NCI-H2107 treated with DMSO at 0.1 percent for 48 hours (cell line): ENCODE measurements around the gene PRUNE2.
"Not testable (repeated sequence)": the region's sequence is repeated elsewhere in the genome, so short reads cannot be mapped to it uniquely, and the experiment has no call there.

Source experiments
- DNase-seq: peaks from one replicate; lab custom pipeline; 2025; ENCODE audit not compliant: unreplicated experiment; lab: John Stamatoyannopoulos, UW

PRUNE2 gene

GRCh38 chr9:76905791-76906646 lies at the start of gene PRUNE2:
Gene PRUNE2 (minus strand): TSS chr9:76906114. CDS start chr9:76905963, 151 bp downstream.
- peak; percentile 28 for DNase-seq

- not testable (repeated sequence) for DNase-seq
Measured at GRCh38 chr9:76955406-76955805, 49.5 kb upstream of the PRUNE2 start.

- DNase-seq, result no peak
Measured at GRCh38 chr9:76949865-76950264, 44.0 kb upstream of the PRUNE2 start.

- DNase-seq, result no peak
Measured at GRCh38 chr9:76944011-76944410, 38.1 kb upstream of the PRUNE2 start.

GRCh38 chr9:76943054-76943453 lies 37.1 kb upstream of the PRUNE2 start:
- DNase-seq, result no peak

DNA sequence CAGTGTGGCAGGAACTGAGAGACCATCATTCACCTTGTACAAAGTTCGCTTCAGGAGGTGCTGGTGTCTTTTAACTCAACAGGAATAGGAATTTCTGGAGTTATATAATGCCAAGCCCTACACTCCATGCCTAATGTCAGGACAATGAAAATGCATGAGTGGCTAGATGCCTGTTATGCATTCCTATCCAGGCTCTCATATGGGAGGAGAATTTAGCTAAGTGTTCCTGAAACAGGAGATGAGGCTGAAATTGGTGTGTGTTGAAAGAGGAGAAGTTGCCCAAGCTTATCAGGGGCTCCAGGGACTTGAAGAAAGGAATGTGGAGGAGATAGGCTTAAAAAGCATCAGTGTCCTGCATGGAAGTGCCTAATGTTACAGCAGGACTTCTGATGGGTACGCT lies 26.8 kb upstream of the PRUNE2 start:
- DNase-seq, result no peak

GRCh38 chr9:76932265-76932664 lies 26.4 kb upstream of the PRUNE2 start:
- DNase-seq, result no peak

GRCh38 chr9:76927540-76928240 lies 21.8 kb upstream of the PRUNE2 start:
- no peak for DNase-seq

DNA sequence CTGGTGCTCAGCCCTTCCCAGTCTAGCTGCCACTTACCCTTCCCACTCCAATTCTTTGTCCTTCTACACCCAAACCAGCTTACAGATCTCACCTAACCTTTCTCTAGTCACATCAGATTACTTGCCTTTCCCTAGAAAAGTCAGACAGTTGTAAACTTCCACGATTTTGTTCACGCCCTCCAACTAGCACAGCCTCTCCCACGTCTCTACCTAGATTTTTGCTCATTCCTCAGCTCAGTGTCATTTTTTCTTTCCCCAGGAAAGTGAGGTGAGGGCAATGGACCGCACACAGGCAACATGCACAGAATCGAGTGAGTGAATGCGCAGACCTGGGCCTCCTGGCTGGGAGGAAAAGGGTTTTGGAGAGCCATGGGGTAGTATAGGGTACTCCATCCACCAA lies 20.9 kb upstream of the PRUNE2 start:
- no peak for DNase-seq

DNA sequence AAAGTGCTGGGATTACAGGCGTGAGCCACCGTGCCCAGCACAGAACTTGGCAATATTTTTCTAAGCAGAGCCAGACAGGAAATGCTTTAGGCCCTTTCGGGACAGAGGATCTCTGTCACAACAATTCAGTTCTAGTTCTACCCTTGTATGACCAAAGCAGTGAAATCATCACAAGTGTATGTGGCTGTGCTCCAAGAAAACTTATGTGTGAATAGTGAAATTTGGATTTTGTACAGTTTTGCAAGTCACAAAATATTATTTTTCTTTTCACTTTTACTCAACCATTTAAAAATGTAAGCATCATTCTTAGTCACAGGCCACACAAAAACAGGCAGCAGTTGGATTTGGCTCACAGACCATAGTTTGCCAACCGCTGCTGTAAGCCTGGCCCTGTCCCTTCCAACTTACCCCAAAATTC lies 20.4 kb upstream of the PRUNE2 start:
- DNase-seq, result no peak

DNA sequence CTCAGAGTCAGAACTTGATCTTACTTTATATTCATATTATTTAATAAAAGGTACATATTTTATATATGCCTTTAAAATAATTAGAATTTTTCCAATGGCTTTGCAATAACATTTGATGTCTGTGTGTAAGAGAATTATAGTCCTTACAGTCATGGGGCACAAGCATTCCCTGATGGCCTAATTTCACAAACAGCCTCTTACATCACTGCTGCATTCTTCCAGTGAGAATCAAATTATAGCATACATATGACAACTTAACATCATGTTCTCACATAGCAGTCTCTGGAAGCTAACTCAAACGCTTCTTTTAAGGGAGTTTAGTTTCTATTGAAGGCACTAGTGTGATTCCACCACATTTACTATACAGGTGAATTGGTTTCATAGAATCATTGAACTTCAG lies 15.3 kb upstream of the PRUNE2 start:
- DNase-seq, result no peak

- no peak for DNase-seq
Measured at GRCh38 chr9:76917299-76917698, 11.4 kb upstream of the PRUNE2 start.

DNA sequence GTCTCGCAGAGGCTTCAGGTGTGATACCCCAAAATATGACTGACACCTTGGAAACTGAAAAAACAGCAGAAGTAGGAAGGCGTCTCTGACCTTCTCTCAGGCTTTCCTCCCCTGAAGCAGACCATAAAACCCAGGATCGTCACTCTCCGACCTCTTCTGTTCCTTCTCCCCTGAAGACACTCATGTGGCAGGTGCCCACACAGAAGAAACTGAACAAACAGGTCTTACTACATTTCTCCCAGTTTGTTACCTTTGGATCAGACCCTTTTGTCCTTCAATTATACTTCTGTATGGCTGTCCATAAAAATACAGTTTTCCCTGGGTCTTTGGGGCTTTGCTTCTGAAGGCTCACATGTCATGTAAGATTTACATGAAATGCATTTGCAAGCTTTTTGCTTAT lies 10.3 kb upstream of the PRUNE2 start:
- DNase-seq, result no peak

DNA sequence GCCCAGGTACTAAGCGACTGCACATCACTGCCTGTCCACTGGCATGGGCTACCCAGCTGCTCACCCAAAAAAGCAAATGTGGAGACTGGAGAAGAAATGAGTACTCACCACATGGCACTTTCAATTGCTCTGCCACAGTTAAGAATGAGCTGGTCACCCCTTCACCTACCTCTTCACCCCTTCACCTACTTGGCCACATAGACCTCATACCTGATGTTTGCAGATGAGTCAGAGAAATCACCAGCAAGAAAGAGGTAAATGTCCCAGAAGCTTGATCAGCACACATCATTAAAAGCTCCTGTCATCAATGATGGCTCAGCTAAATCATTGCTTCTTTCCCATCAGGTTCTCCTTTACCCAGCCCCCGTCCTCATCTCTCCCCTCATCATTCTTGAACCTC lies 7.6 kb upstream of the PRUNE2 start:
- DNase-seq, result no peak

DNA sequence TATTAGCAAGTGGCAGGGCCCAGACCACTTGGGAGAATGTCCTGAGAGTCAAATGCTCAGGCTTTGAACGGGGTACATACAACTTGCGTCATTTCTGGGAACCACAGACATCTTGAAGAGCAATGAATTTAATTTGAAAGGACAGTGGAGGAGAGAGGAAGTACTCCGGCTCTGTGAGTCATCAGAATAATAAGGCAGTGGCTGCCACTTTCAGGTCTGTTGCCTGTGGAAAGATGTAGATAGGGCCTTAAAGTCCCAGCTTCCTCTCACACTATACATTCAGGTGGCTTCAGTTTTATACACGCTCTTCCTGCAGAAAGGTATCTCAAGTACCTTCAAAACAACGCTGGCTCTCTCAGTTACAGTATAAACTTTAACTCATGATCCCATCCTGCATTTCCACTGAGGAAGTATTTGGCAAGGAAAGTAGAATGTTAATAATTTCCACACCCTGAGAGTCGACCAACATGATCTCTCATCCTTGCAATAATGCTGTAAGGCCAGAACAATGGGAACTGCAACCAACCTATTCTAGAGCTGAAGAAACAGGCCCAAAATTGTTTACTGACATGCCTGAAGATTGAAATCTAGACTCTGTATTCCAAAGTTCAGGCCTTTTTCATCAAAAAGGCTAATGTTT lies 6.8 kb upstream of the PRUNE2 start:
- DNase-seq, result no peak

DNA sequence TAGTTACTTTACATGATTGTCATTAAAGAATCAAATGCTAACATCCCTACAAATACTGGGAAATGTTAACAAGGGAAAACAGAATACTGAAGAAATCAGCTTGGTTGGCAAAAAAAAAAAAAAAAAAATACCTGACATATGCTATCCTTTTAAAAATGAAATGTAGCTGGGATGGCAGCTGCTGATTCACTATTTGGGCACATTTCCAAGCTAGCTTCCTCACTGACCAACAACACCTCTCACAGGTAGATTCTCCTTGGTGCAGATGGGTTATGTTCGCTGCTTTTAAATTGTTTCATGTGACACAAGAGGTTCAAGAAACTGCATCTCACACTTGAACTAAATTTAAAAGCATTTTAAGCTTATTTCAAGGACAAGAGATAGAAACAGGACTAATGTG lies 6.1 kb upstream of the PRUNE2 start:
- peak; percentile 14 for DNase-seq

DNA sequence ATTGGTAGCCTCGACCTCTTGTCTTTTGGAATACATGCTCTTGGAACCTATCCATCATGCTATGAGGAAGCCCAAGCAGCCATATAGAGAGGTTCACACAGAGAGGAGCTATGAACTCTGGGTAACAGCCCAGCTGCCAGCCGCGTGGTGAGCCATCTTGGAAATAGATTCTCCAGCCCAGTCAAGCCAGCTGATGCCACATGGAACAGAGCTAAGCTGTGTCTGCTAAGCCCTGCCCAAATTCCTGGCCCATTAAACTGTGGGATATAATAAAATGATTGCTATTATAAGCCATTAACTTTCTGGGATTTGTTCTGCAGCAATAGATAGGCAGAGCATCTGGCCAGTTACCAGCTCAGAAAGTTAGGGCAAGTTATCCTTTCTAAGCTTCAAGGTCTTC lies 4.9 kb upstream of the PRUNE2 start:
- DNase-seq, result no peak

DNA sequence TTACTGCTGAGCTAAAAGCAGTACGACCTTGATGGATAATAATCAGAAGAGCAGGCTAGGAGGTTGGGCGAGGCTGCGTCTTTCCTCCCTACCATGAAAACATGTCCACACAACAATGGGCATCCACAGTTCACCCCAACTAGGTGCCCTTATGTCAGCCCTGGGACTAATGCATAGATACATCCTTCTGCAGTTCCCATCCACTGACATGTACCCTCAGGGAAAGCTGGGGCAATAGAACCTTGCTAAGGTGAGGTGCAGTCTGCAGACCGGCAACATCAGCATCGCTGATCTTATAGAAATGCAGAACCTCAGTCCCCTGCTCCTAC lies 697 bp upstream of the PRUNE2 start:
- DNase-seq, result no peak

DNA sequence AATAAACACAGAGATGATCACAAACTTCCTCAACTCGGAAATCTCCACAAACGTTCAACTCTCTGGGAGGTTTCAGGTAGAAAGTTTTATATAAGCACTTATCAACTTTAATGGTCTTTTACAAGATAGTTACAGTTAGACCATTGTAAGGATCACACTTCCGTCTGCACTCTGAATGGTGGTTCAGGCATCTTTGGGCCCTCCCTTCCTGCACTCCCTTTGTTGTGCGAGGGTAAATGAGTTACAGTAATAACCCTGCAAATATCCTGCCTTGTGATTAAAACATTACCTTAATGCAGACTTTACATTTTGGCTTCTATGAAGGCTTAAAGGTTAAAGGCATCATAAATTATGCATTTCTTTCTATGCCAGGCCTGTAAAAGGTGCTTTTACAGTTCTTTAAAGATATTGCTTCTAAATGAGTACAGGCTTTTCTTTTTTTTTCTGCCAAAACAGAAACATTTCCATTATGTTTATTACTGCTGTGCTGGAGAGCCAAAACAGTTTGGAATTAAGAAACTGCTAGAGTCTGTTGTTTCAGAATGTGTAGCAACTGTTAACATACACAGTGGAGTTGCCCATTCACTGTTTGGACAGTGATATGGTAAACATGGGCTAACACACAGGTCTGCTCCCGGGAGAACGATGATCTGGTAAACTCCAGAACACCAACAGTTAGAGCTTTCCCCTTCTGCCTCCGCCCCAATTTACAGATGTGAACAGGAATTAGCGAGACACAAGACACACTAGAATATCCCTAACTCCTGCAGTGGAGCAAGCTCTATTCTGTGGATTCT lies 1.1 kb downstream of the PRUNE2 start:
- no peak for DNase-seq

- DNase-seq, result no peak
Measured at GRCh38 chr9:76902395-76902794, 3.5 kb downstream of the PRUNE2 start.

- DNase-seq, result no peak
Measured at GRCh38 chr9:76901801-76902200, 4.1 kb downstream of the PRUNE2 start.
